ENCODE data around the gene GATA3.

GATA3 gene

DNA sequence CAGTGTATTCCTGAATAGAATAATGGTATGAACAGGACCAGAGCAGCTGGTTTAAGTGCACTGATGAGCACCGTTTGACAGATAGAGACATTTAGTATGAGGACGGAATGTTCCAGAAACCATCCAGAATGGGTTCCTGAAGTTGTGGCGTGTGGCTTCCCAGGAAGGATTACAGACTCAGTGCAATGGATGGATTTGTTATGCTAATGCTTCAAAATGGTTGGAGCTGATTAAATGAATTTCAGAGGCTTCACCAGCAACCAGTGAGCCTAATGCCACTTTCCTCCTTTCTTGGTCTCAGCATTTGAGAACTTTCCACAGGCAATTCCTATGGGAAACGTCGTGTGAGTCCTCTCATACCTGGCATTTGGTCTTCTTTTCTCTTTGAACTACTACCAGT, 9.9 kb downstream of the GATA3 start:
- no peak for DNase-seq (ENCODE audit: low read depth)

- no peak for DNase-seq (ENCODE audit: low read depth)
Observed at GRCh38 chr10:8065651-8066050, 11.2 kb downstream of the GATA3 start.

GRCh38 chr10:8066124-8066523, 11.6 kb downstream of the GATA3 start:
- no peak for DNase-seq (ENCODE audit: low read depth)

DNA sequence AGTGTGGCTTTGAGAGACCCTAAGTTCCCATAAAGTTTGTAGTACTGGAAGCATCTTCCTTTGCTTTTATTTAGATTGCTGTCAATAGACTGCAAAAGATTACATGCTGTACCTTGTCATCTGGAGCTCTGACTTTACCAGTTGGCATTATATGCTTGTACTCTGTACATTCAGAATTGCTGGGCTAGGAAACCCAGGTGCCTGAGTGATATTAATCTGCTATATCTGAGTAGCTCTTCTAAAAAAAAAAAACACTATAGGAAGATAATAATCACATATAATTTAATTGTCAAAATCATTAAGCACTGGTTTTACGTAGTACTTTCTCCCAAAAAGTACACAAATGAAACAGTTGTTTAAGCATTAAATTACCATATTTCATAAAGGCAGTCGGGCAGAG, 12.3 kb downstream of the GATA3 start:
- no peak for DNase-seq (ENCODE audit: low read depth)

- DNase-seq (ENCODE audit: low read depth), result no peak
Observed at GRCh38 chr10:8069108-8069507, 14.6 kb downstream of the GATA3 start.

DNA sequence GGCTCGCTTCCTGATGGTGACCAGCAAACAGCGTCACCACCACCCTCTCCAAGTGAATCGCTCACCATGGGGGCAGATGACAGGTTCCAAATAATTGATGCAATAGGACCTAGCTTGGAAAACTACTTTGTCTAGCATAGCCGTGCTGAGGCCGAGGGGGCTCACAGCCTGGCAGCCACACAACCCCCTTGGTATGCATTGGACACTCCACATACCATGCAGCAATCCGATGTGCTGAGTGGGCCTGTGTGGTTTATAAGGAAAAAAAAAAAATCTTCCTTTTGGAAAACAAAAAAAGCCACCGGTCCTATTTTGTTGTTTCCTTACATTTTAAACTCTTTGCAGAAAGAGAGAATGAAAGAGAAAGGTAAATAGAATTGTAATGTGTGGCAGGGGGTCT, 15.1 kb downstream of the GATA3 start:
- no peak for DNase-seq (ENCODE audit: low read depth)

DNA sequence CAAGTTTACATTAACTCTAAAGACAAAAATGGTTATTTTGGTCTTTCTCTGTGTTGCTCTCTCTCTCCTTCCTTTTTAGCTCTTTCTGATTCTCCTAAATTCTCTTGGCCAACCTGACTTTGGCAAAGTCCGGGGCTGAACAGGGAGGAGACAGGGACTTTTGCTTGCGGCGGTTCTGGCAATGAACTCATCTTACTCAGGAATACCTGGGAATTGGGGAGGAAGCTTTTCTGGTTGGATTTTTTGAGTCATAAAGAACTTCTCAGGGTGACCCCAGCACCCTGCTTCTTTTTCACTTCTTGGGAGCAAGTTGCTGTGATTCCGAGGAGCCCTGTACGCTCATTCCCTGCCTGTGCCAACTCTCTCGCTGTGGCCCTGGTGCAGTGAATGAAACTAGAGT, 16.0 kb downstream of the GATA3 start:
- DNase-seq (ENCODE audit: low read depth), result no peak

DNA sequence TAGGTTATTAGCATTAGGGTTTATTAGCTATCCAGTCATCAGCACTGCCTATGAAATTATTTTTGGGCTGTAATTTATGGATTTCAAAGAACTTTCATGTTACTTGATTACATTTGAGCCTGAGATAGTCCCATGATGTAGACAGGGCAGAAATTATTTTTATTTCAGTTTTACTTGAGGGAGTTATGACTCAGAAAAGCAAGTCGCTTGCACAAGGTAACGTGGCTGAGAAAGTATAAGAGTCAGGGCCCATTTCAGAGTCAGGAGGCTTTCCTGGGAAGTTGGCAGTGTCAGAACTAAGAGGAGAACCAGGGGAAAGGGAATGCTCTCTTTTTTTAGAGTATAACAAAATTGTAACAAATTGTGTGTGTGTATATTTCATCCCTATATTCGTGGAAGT, 16.5 kb downstream of the GATA3 start:
- no peak for DNase-seq (ENCODE audit: low read depth)

- no peak for DNase-seq (ENCODE audit: low read depth)
Observed at GRCh38 chr10:8071666-8072065, 17.2 kb downstream of the GATA3 start.

GRCh38 chr10:8072211-8072610, 17.7 kb downstream of the GATA3 start:
- DNase-seq (ENCODE audit: low read depth), result no peak

DNA sequence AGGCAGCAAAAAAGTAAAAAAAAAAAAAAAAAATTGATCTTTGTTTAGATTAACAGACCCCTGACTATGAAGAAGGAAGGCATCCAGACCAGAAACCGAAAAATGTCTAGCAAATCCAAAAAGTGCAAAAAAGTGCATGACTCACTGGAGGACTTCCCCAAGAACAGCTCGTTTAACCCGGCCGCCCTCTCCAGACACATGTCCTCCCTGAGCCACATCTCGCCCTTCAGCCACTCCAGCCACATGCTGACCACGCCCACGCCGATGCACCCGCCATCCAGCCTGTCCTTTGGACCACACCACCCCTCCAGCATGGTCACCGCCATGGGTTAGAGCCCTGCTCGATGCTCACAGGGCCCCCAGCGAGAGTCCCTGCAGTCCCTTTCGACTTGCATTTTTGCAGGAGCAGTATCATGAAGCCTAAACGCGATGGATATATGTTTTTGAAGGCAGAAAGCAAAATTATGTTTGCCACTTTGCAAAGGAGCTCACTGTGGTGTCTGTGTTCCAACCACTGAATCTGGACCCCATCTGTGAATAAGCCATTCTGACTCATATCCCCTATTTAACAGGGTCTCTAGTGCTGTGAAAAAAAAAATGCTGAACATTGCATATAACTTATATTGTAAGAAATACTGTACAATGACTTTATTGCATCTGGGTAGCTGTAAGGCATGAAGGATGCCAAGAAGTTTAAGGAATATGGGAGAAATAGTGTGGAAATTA, 19.4 kb downstream of the GATA3 start:
- no peak for DNase-seq (ENCODE audit: low read depth)

GRCh38 chr10:8074881-8075280, 20.4 kb downstream of the GATA3 start:
- DNase-seq (ENCODE audit: low read depth), result no peak

GRCh38 chr10:8075282-8076260, 21.1 kb downstream of the GATA3 start:
- DNase-seq (ENCODE audit: low read depth), result no peak

- DNase-seq (ENCODE audit: low read depth), result no peak
Observed at GRCh38 chr10:8076933-8077332, 22.4 kb downstream of the GATA3 start.

DNA sequence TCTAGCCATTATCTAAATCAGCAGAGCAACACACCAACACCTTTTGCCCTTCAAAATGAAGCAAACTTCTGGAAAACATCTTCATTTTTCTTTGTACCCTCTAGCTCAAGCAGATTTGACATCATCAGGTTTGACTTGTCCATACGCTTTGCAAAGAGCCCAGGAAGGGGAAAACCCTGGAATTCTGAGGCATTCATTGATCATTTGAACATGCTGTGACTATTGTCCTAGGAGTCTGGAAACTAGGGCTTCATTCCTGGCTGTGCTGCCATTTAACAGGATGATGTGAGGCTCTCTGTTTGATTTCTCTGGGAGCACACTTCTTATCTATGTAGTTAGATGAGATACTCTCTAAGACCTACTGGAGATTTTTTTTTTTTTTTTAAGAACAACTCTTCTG, 23.5 kb downstream of the GATA3 start:
- no peak for DNase-seq (ENCODE audit: low read depth)

- DNase-seq (ENCODE audit: low read depth), result no peak
Observed at GRCh38 chr10:8079126-8079525, 24.6 kb downstream of the GATA3 start.

- no peak for DNase-seq (ENCODE audit: low read depth)
Observed at GRCh38 chr10:8084799-8085198, 30.3 kb downstream of the GATA3 start.

DNA sequence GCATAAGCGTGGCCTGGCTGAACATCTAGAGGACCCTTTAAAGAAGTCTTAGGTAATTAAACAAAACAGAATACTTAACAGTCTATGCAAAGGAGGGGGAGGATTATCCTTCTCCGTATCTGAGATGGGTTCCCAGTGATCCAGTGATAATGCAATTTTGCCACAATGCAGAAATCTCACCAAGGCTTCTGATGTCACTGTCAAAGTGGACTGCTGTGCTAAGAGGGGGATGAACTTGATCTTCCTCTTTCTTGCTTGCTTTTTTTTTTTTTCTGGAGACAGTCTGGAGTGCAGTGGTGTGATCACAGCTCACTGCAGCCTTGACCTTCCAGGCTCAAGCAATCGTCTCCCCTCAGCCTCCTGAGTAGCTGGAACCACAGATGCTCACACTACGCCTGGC, 30.8 kb downstream of the GATA3 start:
- DNase-seq (ENCODE audit: low read depth), result no peak

DNA sequence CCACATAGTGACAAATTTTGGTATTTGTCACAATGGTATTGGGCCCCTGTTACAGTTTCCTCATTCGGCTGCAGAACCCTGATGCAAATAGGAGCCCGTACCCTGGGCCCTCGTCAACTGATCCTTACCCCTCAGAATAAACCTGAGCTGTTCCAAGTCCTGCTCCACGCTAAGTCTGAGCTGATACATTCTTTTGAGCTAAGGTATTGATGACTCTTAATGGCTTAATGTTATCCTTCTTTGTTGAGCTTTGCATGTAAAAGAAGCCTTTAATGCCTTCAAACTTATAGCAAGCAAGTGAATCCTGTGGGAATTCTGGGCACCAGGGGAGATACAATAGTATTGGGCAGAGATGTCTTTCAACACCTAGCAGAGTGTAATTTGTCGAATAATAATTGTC, 31.8 kb downstream of the GATA3 start:
- DNase-seq (ENCODE audit: low read depth), result no peak

DNA sequence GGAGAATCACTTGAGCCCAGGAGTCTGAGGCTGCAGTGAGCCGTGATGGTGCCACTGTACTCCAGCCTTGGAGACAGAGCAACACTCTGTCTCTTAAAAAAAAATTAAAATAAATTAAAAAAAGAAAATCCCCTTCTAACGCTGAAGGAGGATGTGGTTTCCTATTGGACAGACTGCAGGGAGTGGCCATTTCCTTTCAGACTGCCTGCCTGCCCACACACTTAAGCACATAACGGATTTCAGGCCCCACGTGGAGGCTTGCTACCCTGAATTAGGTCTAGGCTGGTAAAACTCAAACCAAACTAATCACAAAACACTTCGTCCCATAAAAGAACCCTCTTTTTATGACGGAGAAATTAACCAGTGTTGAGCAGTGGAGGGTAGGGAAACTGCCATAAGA, 34.0 kb downstream of the GATA3 start:
- DNase-seq (ENCODE audit: low read depth), result no peak

DNA sequence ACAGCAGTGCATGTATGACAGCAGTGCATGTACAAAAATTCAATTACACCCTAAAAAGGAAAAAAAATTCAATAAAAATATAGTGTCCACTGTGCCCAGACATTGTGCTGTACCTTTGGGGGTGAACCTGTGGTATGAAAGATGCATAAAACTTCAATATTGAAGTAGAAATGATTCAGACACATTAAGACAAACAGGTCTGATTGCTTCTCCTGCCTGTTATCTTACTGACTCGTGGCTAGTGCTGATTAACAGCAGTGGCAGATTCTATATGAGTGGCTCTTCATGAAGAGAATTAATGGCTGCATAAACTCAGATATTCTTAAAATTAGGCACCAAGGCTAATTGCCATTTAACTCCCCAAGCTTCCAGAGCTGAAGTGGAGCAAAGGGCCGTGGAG, 37.9 kb downstream of the GATA3 start:
- no peak for DNase-seq (ENCODE audit: low read depth)

GRCh38 chr10:8095959-8096358, 41.5 kb downstream of the GATA3 start:
- no peak for DNase-seq (ENCODE audit: low read depth)

DNA sequence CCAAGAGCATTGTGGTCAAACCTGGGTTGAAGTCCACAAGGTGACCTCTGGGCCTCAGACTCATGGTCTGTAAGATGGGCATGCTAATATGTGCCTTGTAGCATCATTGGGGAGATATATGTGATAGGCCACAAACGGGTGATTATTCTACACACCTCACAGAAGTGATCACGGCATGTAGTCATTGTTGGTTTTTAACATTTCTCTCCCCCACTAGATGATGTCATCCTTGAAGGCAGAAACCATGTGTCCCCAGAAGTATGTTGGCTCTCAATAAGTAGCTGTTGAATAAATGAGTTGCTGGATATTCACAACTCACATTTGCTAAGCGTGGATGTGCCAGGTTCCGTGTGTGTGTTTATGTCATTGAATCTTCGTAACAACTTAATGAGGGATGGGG, 42.4 kb downstream of the GATA3 start:
- no peak for DNase-seq (ENCODE audit: low read depth)
